SK-N-SH (cell line): ENCODE data around the gene PCDH20.

Source experiments
- CTCF ChIP-seq: fragments of 200-600 bp; sonication (generic); IDR thresholded peaks from 2 replicates; pipeline ENCODE4 v1.6.1; 2017; ENCODE audit warnings: antibody characterized with exemption, mild to moderate bottlenecking, moderate library complexity
- ELF1 ChIP-seq: IDR thresholded peaks from 2 replicates; pipeline ENCODE4 v1.4.0; 2012
- EP300 ChIP-seq, 2 experiments: IDR thresholded peaks; 2 replicates each; pipeline versions ENCODE4 v1.4.0 to v1.6.1; 2012; ENCODE audit warnings: borderline replicate concordance in 1 of 2, low read depth in 1 of 2, low read length in 1 of 2
- EZH2phosphoT487 ChIP-seq: fragments of 200-600 bp; sonication (generic); IDR thresholded peaks from 2 replicates; pipeline ENCODE4 v1.6.1; 2017; ENCODE audit warnings: low read depth, mixed run types, mild to moderate bottlenecking, antibody characterized with exemption, moderate library complexity, borderline replicate concordance
- GABPA ChIP-seq: IDR thresholded peaks from 2 replicates; pipeline ENCODE4 v1.4.0; 2012; ENCODE audit warnings: low read depth, mild to moderate bottlenecking
- MAX ChIP-seq: IDR thresholded peaks from 2 replicates; pipeline ENCODE4 v1.4.0; 2012; ENCODE audit warnings: low read depth
- POLR2AphosphoS5 ChIP-seq: IDR thresholded peaks from 2 replicates; pipeline ENCODE4 v1.6.1; 2012; ENCODE audit warnings: low read depth, low read length
- SMC3 ChIP-seq: IDR thresholded peaks from 2 replicates; pipeline ENCODE4 v1.6.1; 2012; ENCODE audit warnings: low read depth, low read length, improper control_type of control experiment
- TAF1 ChIP-seq: IDR thresholded peaks from 2 replicates; pipeline ENCODE4 v1.6.1; 2012; ENCODE audit warnings: low read depth, mild to moderate bottlenecking, low read length, moderate library complexity, borderline replicate concordance
- USF2 ChIP-seq: fragments of 150-350 bp; IDR thresholded peaks from 2 replicates; pipeline ENCODE4 v1.6.1; 2017; ENCODE audit warnings: antibody characterized with exemption, low read length, low read depth, borderline replicate concordance
- ZBTB33 ChIP-seq: IDR thresholded peaks from 2 replicates; pipeline ENCODE4 v1.4.0; 2012; ENCODE audit warnings: low read depth, borderline replicate concordance

GRCh38 chr13:61463024-61463423, 47.4 kb upstream of the PCDH20 start:
- TF ChIP-seq EZH2phosphoT487 (no peak), EP300 (IDR thresholded peaks at IDR 0.05; ENCODE audit: borderline replicate concordance in 1 of 2, low read depth in 1 of 2, low read length in 1 of 2) (no peak), USF2 (no peak), CTCF (no peak), POLR2AphosphoS5 (no peak), TAF1 (no peak), GABPA (no peak), MAX (no peak), ZBTB33 (no peak), SMC3 (no peak), ELF1 (no peak)
